ENCODE data around the gene SLC6A19.

SLC6A19 gene

DNA sequence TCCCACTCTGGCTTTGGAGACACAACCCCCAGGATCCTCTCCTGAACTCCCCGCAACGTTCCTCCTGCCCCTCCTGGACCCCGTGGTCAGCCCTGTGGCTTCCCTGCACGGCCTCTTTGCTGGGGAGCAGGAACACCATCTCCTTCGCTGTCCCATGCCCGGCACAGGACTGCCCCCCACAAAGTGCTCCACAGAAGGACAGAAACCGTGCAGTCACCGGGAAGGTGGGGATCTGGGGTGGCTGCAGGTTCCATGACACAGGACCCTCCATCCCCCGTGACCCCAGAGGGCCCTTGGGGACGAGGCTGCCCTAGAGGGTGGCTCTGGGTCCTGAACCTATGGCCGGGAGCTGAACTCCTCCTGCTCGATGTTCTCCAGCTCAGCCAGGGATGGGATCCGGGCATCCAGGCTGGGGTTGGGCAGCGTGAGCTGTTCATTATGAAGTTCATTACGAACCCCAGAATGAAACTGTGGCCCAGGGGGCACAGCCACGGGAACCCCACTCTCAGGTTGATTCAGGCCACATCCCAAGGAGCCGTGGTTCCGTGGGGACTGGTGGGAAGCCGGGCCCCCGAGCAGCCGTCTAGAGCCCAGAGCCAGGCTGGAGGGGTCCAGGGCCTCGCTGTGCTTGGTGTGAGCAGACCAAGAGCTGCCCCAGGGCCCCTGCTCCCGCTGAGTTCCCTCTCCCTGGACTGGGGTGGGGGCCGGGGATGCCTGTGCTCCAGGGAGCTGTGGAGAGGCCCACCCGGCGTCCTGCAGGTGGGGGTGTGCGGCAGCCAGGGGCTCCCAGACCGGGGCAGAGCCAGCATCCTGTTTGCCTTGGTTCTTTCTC is 684 bp upstream of the SLC6A19 start:
- TF ChIP-seq GATA1 (IDR thresholded peaks at IDR 0.05; ENCODE audit: low read depth, low read length) (no peak), POLR2A (IDR thresholded peaks at IDR 0.05; ENCODE audit: low read length) (no peak)

DNA sequence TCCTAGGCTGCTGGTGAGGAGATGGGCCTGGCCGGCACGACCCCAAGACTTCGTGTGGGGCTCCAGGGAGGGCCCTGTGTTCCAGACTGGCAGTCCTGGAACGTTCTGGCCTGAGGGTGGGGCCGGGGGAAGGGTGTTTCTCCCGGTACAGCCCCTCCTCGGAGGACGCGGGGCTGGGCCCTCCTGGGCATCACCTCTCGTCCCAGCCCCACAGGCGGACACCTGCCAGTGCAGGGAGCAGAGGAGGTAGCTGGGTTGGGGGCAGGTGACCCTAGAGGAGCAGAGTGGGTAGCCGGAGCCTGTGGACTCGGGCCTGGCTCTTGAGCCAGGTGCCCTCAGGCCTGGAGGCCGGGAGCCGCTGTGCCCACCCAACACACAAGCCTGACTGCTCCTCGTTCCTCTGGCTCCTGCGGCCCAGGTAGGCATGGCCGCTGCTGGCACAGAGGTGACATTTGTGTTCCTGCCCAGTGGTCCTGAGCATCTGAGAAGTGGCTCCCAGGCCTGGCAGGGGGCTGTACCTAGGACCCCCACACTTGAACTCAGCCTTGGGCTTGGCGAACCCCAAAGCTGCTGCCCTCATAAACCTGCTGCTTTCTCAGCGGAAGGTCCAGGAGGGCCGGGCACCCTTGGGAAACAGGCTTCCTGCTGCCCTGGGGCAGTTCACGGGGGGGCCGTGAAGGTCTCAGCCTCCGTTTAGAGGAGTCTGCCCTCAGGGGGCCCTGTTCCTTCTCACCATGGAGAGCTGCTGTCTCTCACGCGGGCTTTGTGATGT is 817 bp downstream of the SLC6A19 start:
- no peak for TF ChIP-seq GATA1 (IDR thresholded peaks at IDR 0.05; ENCODE audit: low read depth, low read length)
- TF ChIP-seq POLR2A (IDR thresholded peaks at IDR 0.05; ENCODE audit: low read length) = no peak
- DNase-seq = peak in 1 of 2 experiments; percentile 18

More for the DNA sequence above, 684 bp upstream of the SLC6A19 start:
- DNase-seq = peak in 1 of 2 experiments; percentile 39

- no peak for TF ChIP-seq GATA1 (IDR thresholded peaks at IDR 0.05; ENCODE audit: low read depth, low read length)
- TF ChIP-seq POLR2A (IDR thresholded peaks at IDR 0.05; ENCODE audit: low read length) = no peak
- no peak for DNase-seq
Measured at GRCh38 chr5:1202798-1203185, 1.4 kb downstream of the SLC6A19 start.

- TF ChIP-seq GATA1 (IDR thresholded peaks at IDR 0.05; ENCODE audit: low read depth, low read length) (no peak), POLR2A (IDR thresholded peaks at IDR 0.05; ENCODE audit: low read length) (no peak)
- no peak for DNase-seq
Measured at GRCh38 chr5:1203311-1203967, 2.0 kb downstream of the SLC6A19 start.

GRCh38 chr5:1203968-1204692 is 2.7 kb downstream of the SLC6A19 start:
- no peak for DNase-seq
- TF ChIP-seq GATA1 (IDR thresholded peaks at IDR 0.05; ENCODE audit: low read depth, low read length) (no peak), POLR2A (IDR thresholded peaks at IDR 0.05; ENCODE audit: low read length) (no peak)

- TF ChIP-seq GATA1 (IDR thresholded peaks at IDR 0.05; ENCODE audit: low read depth, low read length) (no peak), POLR2A (IDR thresholded peaks at IDR 0.05; ENCODE audit: low read length) (no peak)
- peak; percentile 51 to 56 for DNase-seq
Measured at GRCh38 chr5:1204693-1205242, 3.4 kb downstream of the SLC6A19 start.

DNA sequence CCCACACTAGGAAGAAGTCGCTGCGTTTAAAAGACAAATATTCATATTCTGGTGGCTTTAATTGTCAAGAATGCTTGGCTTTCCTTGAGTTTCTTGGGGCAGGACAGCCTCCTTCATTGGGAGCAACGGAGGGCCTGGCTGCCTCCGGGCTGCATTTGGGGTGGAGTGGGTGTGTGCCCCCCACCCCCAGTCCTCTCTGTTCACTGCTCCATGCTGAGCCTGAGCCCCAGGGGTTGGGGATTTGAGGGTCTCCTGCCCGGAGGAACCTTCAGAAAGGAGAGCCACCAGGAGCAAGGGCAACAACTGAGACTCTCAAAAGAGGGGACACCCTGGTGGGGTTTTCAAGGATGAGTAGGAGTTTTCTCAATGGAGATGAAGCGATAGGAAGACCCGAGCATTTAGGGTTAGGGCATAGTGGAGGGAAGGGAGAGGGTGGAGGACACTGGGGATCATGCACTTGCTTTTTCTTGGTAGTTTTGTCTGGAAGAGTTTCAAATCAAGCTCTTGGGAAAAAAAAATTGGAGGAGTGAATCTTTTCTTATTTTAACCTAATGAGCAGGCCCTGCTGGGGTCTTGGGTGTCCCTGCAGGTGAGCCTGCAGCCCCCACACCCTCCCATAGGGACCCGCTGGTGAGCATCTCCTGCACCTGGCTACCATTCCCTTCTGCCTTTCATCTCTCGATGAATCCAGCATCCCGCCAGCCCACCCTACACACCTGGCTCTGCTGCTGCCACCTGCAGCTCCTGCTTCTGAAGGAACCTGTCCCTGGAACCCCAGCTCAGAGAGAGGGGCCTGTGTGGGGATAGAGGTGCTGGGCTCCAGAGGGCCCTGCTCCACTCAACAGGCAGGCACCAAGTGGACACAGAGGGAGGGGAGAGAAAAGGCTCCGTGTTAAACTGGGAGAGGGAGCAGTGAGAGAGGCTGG is 4.1 kb downstream of the SLC6A19 start:
- DNase-seq = no peak
- TF ChIP-seq GATA1 (IDR thresholded peaks at IDR 0.05; ENCODE audit: low read depth, low read length) = no peak
- no peak for TF ChIP-seq POLR2A (IDR thresholded peaks at IDR 0.05; ENCODE audit: low read length)

DNA sequence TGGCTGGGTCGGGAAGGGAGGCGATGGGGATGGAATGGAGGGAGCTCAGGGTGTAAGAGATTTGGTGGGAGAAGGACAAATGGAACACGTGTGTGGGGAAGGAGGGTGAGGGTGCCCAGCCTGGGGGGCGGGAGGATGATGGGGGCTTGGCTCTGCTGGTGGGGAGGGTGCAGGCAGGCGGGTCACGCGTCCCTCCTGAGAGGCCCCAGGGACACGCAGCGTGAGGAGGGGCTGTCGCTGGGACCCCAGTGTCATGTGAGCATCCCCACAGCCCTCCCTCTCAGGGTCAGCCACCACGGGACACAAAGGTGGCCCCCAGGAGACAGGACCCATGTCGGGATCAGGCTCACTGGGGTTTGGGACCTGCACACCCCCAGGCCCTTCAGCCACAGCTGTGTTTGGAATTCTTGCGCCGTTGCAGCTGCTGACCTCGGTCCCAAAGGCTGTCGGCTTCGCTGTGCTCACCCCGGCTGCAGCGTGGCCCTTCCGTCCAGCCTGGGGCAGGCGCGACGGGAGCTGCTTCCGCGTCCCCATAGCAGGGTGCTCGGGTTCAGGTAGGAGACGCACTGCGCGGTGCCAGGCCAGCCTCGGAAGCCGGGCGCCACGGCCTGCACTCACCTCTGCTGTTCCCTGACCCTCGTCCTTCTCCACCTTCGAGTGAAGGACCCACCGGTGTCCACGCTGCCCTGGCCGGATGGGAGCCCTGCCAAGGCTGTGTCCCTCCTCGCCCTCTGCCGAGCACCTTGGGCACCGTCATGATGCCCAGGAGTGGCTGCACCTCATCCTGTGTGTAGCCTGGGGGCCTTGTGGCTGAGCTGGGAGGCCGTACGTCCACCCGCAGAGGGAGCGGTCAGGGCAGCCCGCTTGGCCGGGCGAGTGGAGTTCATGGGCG is 5.4 kb downstream of the SLC6A19 start:
- no peak for DNase-seq
- no peak for TF ChIP-seq POLR2A (IDR thresholded peaks at IDR 0.05; ENCODE audit: low read length)
- TF ChIP-seq GATA1 (IDR thresholded peaks at IDR 0.05; ENCODE audit: low read depth, low read length) = no peak

GRCh38 chr5:1207555-1207954 is 6.2 kb downstream of the SLC6A19 start:
- DNase-seq = no peak
- no peak for TF ChIP-seq POLR2A (IDR thresholded peaks at IDR 0.05; ENCODE audit: low read length)

DNA sequence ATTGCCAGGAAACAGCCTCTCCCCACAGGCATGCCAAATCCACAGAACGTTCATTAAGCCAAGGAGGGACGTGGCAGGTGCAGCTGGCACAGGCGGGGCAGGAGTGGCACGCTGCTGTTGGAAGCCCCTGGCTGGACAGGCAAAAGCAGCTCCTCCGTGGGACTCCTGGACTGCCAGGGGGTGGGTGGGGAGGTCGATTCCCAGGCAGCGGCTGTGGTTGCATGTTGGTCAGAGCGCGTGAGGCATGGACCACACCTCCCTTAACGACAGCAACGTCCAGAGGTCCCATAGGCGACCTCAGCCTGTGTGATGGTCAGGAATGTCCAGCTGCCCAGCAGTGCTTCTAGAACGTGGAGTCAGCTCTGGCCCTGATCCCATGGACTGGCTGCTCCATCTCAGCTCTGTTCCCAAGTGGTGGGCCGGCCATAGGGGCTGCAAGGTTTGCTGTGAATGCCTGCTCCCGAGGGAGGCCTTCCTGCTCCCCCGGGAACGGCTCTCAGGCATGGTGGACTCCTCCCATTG is 6.9 kb downstream of the SLC6A19 start:
- no peak for DNase-seq
- TF ChIP-seq POLR2A (IDR thresholded peaks at IDR 0.05; ENCODE audit: low read length) (no peak), GATA1 (IDR thresholded peaks at IDR 0.05; ENCODE audit: low read depth, low read length) (no peak)

DNA sequence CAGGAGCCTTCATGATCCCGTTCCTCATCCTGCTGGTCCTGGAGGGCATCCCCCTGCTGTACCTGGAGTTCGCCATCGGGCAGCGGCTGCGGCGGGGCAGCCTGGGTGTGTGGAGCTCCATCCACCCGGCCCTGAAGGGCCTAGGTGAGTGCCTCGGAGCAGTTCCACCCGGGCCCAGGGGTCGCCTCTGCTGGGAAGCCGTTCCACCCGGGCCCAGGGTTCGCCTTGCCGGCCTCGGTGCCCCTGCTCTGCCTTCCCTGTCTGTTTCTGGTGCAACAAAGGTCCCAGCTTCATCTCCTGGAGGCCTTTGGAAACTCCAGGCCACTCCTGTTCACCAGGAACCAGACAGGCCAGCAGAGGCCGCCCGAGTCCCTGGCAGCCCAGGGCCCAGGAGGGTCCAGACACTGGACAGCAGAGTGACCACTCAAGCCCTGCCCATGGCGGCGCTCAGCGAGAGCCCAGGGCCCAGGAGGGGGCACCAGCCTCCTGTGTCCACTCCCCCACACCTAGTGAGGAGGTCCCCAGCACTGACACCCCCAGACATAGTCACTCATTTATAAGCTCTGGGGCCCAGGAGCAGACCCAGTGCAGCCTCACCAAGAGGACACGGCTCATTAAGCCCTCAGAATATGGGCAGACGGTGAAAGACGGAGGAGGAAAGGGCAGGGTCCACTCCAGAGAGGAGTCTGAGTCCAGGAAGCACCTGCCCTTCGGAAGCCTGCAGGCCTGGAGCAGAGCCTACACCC is 7.5 kb downstream of the SLC6A19 start:
- no peak for DNase-seq
- TF ChIP-seq POLR2A (IDR thresholded peaks at IDR 0.05; ENCODE audit: low read length) (no peak), GATA1 (IDR thresholded peaks at IDR 0.05; ENCODE audit: low read depth, low read length) (no peak)

Measured in erythroblast (primary cell).